Prostate gland (tissue), 2 donors: ENCODE measurements around the gene NIT2. TPM values are rescaled to one million over a fixed set of nuclear protein-coding genes. Genes with fewer than 3 reads are reported as not detected.
"Not testable (repeated sequence)": the region's sequence is repeated elsewhere in the genome, so short reads cannot be mapped to it uniquely, and the experiment has no call there.

Experiments
- DNase-seq: peaks from one replicate; pipeline ENCODE4 v3.0.0-alpha.2; 2019; ENCODE audit warnings: low spot score
- H3K27ac ChIP-seq, 2 donors: fragments of 200-600 bp; sonication (generic); 2 replicates each; pipeline ENCODE4 v1.5.1; 2017 to 2019
- H3K27me3 ChIP-seq: fragments of 200-600 bp; sonication (generic); replicated peaks from 2 replicates; pipeline ENCODE4 v1.5.1; 2019; ENCODE audit not compliant: insufficient read depth
- H3K36me3 ChIP-seq, 2 donors: fragments of 200-600 bp; sonication (generic); 1 replicate in 1 of 2; 2 replicates in 1 of 2; pipeline versions ENCODE4 v1.5.1 to v1.8.1; 2017 to 2019
- H3K4me1 ChIP-seq: fragments of 200-600 bp; sonication (generic); replicated peaks from 2 replicates; pipeline ENCODE4 v1.5.1; 2019
- H3K4me3 ChIP-seq, 2 donors: fragments of 200-600 bp; sonication (generic); 2 replicates each; pipeline ENCODE4 v1.5.1; 2017 to 2019
- H3K9me3 ChIP-seq: fragments of 200-600 bp; sonication (generic); 2 replicates; pipeline ENCODE4 v1.5.1; 2017
- POLR2A ChIP-seq: fragments of 450-650 bp; IDR thresholded peaks from one replicate; pipeline ENCODE4 v1.6.1; 2016; ENCODE audit warnings: antibody characterized with exemption, mild to moderate bottlenecking
- POLR2AphosphoS5 ChIP-seq: sonication (generic); formaldehyde crosslinking; IDR thresholded peaks from one replicate; pipeline ENCODE4 v1.6.1; 2017; ENCODE audit warnings: antibody characterized with exemption
- WGBS: methylation state at CpG from one replicate; pipeline ENCODE4 v1.1.5; 2018; 5-methylcytosine and 5-hydroxymethylcytosine counted together
- intact Hi-C: fragments of 100-400 bp; cut with DNase I; formaldehyde crosslinking; loops from one replicate; pipeline ENCODE4 v1.14.2; 2022
- total RNA-seq, 2 donors: library from RNA; depleted of rRNA; stranded (reverse); fragments of >200 nt; gene quantifications; one replicate each; pipeline ENCODE4 v1.1.0, GENCODE V29; 2016
- TF ChIP-seq, protein P1 (sequence below), 4 experiments: fragments of 200-600 bp in 2 of 4; fragments of 450-650 bp in 2 of 4; sonication (generic) in 2 of 4; IDR thresholded peaks; 1 replicate in 3 of 4; 2 replicates in 1 of 4; pipeline ENCODE4 v1.5.1; 2016 to 2019; ENCODE audit warnings: antibody characterized with exemption in 4 of 4, mild to moderate bottlenecking in 2 of 4, moderate library complexity in 2 of 4

Gene NIT2
- total RNA-seq, 2 donors from 2014 or later: 21.4 to 32.4 TPM

DNA sequence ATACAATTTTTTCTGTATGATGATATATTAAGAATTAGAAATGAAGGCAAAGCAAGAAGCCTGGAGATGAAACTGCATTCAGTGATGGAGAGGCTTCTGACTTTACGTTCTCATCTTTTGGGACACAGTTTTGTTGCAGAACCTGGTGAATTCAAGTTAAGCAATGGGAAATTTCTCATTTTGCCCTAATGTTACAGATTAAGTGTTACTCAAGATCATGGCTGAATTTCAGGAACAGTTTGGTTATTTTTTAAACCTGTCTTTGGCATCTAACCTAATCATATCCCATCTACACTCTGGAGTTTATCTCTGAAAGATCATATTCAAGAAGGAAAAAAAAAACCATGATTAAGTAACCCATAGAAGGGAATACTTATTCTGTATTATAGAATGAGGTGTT lies 6.0 kb downstream of the NIT2 start:
- 91% methylated on average over 1 of the region's 1 CpG for WGBS
- Histone ChIP-seq H3K27me3 (no peaks in the 10 kb centered on the region), H3K27ac (no peak overlapping the region), H3K9me3 (no peaks in the 10 kb centered on the region), H3K4me3 (no peak overlapping the region), H3K4me1 (no peaks in the 10 kb centered on the region), H3K36me3 (no peaks in the 10 kb centered on the region)
- TF ChIP-seq POLR2A (no peak), POLR2AphosphoS5 (no peak)
- TF ChIP-seq, protein P1, sequence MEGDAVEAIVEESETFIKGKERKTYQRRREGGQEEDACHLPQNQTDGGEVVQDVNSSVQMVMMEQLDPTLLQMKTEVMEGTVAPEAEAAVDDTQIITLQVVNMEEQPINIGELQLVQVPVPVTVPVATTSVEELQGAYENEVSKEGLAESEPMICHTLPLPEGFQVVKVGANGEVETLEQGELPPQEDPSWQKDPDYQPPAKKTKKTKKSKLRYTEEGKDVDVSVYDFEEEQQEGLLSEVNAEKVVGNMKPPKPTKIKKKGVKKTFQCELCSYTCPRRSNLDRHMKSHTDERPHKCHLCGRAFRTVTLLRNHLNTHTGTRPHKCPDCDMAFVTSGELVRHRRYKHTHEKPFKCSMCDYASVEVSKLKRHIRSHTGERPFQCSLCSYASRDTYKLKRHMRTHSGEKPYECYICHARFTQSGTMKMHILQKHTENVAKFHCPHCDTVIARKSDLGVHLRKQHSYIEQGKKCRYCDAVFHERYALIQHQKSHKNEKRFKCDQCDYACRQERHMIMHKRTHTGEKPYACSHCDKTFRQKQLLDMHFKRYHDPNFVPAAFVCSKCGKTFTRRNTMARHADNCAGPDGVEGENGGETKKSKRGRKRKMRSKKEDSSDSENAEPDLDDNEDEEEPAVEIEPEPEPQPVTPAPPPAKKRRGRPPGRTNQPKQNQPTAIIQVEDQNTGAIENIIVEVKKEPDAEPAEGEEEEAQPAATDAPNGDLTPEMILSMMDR (IDR thresholded peaks at IDR 0.05): no peak
- intact Hi-C loops: no loop called here
- DNase-seq: no peak

DNA sequence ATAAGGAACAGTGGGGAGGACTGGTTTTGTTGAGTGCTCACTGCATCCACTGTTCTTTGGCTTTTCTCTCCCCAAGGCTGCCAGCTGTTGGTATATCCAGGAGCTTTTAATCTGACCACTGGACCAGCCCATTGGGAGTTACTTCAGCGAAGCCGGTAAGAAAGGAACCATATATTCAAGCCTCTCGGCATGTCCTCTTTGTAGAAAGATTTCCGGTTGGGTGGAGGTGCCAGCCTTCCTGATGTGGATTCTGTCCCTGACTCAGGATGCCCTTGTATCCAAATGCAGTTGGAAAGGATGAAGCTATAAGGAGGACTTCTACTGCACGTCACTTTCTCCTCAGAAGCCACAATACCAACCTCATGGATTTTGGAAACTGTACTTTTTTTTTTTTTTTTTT lies 14.2 kb downstream of the NIT2 start:
- Histone ChIP-seq H3K27ac (no peak overlapping the region), H3K4me3 (no peak overlapping the region), H3K9me3 (no peaks in the 10 kb centered on the region), H3K27me3 (no peaks in the 10 kb centered on the region), H3K4me1 (no peaks in the 10 kb centered on the region), H3K36me3 (peaks cover 0 to 20% of the 10 kb centered on the region in 2 donors)
- TF ChIP-seq POLR2AphosphoS5 (no peak), POLR2A (no peak)
- TF ChIP-seq, protein P1 (IDR thresholded peaks at IDR 0.05): no peak
- intact Hi-C loops: no loop called here
- no peak for DNase-seq
- 96% methylated on average over 5 of the region's 5 CpGs for WGBS

DNA sequence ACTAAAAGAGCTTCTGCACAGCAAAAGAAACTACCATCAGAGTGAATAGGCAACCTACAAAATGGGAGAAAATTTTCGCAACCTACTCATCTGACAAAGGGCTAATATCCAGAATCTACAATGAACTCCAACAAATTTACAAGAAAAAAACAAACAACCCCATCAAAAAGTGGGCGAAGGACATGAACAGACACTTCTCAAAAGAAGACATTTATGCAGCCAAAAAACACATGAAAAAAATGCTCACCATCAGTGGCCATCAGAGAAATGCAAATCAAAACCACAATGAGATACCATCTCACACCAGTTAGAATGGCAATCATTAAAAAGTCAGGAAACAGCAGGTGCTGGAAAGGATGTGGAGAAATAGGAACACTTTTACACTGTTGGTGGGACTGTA lies 17.2 kb downstream of the NIT2 start:
- peaks cover 0 to 20% of the 10 kb centered on the region in 2 donors for H3K36me3 ChIP-seq
- DNase-seq, H3K9me3 ChIP-seq: not testable (repeated sequence)

DNA sequence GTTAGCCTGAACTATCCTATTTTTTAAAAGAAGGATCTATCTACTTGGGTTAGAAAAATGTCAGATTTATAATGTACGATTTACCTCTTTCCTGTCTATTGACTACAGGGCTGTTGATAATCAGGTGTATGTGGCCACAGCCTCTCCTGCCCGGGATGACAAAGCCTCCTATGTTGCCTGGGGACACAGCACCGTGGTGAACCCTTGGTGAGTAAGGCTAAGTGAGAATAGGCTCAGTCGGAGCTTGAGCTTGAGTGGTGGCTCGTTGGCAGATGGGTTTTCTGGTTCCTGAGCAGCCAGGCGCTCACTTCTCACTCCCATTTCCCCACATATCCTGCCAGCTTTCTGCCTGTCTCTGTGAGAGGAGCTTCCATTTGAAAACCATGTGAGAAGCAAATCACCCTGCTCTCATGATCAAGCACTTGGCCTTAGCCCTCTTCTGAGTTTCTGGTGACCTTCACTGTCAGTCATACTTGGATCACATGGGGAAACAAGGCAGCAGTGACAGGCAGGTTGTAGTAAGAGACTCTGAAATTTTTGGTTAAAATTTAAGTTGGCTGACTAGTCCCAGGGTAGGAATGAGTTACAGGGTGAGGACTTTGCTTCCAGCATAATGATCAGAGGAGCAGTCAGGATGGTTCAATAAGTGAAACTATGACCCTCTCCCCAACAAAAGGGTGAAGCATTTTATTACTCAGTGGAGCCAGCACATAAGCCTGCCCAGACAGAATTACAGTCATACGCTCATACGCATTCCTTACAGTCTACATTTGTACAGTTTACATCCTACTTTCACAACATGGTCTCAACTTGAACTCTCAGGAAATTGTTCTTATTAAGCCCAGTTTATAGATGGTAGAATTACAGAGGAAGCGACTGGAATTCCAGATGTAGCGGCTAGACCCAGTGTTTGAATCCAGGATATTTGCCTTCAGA lies 18.0 kb downstream of the NIT2 start:
- H3K4me1 ChIP-seq: no peaks in the 10 kb centered on the region
- peaks cover 0 to 20% of the 10 kb centered on the region in 2 donors for H3K36me3 ChIP-seq
- H3K4me3 ChIP-seq: no peak overlapping the region
- no peak for DNase-seq
- H3K27me3 ChIP-seq: no peaks in the 10 kb centered on the region
- H3K27ac ChIP-seq: no peak overlapping the region
- no peaks in the 10 kb centered on the region for H3K9me3 ChIP-seq
- WGBS: 94% methylated on average over 10 of the region's 10 CpGs
- intact Hi-C loops: no loop called here
- no peak for TF ChIP-seq POLR2A
- TF ChIP-seq, protein P1 (IDR thresholded peaks at IDR 0.05): no peak
- no peak for TF ChIP-seq POLR2AphosphoS5

More for the DNA sequence above, 17.2 kb downstream of the NIT2 start:
- WGBS: 100% methylated on average over 1 of the region's 2 CpGs
- H3K27ac ChIP-seq, H3K4me3 ChIP-seq, H3K4me1 ChIP-seq, intact Hi-C loops, H3K27me3 ChIP-seq: not testable (repeated sequence)

DNA sequence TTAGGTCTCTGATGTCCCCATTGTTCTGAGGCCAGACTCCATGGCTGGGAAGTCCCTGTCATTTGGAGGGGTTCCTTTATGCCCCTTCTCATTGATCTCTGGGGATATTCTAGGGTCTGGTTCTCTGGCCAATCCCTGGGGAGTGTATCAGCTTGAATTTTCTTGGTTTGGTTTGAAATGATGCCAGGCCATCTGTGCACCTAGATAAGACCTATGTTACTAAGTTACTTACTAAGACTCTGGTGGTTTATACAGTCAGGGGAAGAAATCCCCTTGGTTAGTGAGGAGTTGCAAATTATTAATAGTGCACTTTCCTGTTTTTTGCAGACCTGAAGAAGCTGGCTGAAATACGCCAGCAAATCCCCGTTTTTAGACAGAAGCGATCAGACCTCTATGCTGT lies 20.3 kb downstream of the NIT2 start:
- intact Hi-C loops: no loop called here
- 93% methylated on average over 3 of the region's 3 CpGs for WGBS

More for the DNA sequence above, 20.3 kb downstream of the NIT2 start:
- H3K4me3 ChIP-seq: no peak overlapping the region
- H3K9me3 ChIP-seq: no peaks in the 10 kb centered on the region
- H3K36me3 ChIP-seq: peaks cover 0 to 17% of the 10 kb centered on the region in 2 donors
- TF ChIP-seq, protein P1 (IDR thresholded peaks at IDR 0.05): no peak
- TF ChIP-seq POLR2A (no peak), POLR2AphosphoS5 (no peak)
- no peaks in the 10 kb centered on the region for H3K27me3 ChIP-seq
- H3K4me1 ChIP-seq: no peaks in the 10 kb centered on the region
- no peak for DNase-seq
- no peak overlapping the region for H3K27ac ChIP-seq
